ACC112 (cell line): ENCODE results near the gene SLC4A3.
"Not testable (repeated sequence)": the region's sequence is repeated elsewhere in the genome, so short reads cannot be mapped to it uniquely, and the experiment has no call there.

Experiments used
- H2AFZ ChIP-seq: fragments of 200-600 bp; sonication (generic); one replicate; pipeline ENCODE4 v1.6.0; 2017; ENCODE audit warnings: antibody characterized with exemption, low read length; ENCODE audit not compliant: unreplicated experiment
- H3K27ac ChIP-seq: fragments of 200-600 bp; sonication (generic); 2 replicates; pipeline ENCODE4 v1.5.1; 2014; ENCODE audit warnings: low read depth, mild to moderate bottlenecking, antibody characterized with exemption, low read length, moderate library complexity
- H3K27me3 ChIP-seq: fragments of 200-600 bp; sonication (generic); 2 replicates; pipeline ENCODE4 v1.6.1; 2014; ENCODE audit warnings: mild to moderate bottlenecking, antibody characterized with exemption, low read length, moderate library complexity, mixed read lengths; ENCODE audit not compliant: insufficient read depth
- H3K36me3 ChIP-seq: fragments of 200-600 bp; sonication (generic); 2 replicates; pipeline ENCODE4 v1.6.1; 2016; ENCODE audit warnings: mild to moderate bottlenecking, antibody characterized with exemption, low read length, moderate library complexity, mixed read lengths; ENCODE audit not compliant: insufficient read depth
- H3K4me1 ChIP-seq: fragments of 200-600 bp; sonication (generic); one replicate; pipeline ENCODE4 v1.6.1; 2016; ENCODE audit warnings: low read length, mixed read lengths; ENCODE audit not compliant: insufficient read depth, unreplicated experiment, control insufficient read depth
- H3K4me3 ChIP-seq: fragments of 200-600 bp; sonication (generic); 2 replicates; pipeline ENCODE4 v1.5.1; 2014; ENCODE audit warnings: mild to moderate bottlenecking, low read depth, low read length
- H3K79me2 ChIP-seq: fragments of 200-600 bp; sonication (generic); one replicate; pipeline ENCODE4 v1.6.0; 2016; ENCODE audit warnings: low read length; ENCODE audit not compliant: control insufficient read depth, unreplicated experiment, insufficient read depth

The SLC4A3 gene

DNA sequence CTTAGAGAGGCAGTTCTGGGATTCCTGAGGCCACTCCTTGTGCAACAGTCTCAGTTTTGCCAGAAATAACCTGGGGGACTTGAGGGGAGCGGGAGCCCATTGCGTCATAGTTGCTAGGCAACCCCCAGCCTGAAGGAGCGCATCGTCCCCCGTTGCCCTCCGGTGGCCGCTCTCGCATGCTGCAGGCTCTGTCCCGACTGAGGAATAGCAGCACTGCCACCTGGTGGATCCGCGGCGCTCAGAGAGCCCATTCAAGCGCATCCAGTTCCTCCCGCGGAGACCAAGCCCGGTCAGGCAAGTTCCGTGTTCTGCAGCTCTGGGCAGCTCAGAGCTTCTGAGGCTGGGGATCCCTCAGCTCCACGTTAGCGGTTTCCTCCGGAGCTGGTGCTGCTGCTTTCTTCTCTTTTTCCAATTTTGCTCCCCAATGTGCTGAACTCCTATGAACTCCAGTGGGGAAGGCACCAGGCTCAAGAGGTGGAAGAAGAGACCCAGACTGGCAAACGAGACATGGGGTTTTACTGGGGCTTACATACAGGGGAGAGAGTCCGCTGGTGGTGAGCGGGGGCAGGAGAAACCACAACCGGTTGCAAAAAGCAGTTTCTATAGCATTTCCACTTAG, 15.1 kb downstream of the SLC4A3 start:
- H3K4me1 ChIP-seq: peaks cover 15% of the 10 kb centered on the region

GRCh38 chr2:219643084-219643473, 15.6 kb downstream of the SLC4A3 start:
- Histone ChIP-seq H3K79me2 (no peaks in the 10 kb centered on the region), H3K4me1 (peaks cover 15% of the 10 kb centered on the region), H2AFZ (no peak overlapping the region), H3K4me3 (no peak overlapping the region), H3K36me3 (no peaks in the 10 kb centered on the region), H3K27me3 (no peaks in the 10 kb centered on the region), H3K27ac (no peak overlapping the region)

More for the DNA sequence above, 15.1 kb downstream of the SLC4A3 start:
- no peak overlapping the region for H3K4me3 ChIP-seq
- no peak overlapping the region for H3K27ac ChIP-seq
- H3K79me2 ChIP-seq: no peaks in the 10 kb centered on the region
- no peaks in the 10 kb centered on the region for H3K27me3 ChIP-seq
- no peaks in the 10 kb centered on the region for H3K36me3 ChIP-seq
- H2AFZ ChIP-seq: no peak overlapping the region

DNA sequence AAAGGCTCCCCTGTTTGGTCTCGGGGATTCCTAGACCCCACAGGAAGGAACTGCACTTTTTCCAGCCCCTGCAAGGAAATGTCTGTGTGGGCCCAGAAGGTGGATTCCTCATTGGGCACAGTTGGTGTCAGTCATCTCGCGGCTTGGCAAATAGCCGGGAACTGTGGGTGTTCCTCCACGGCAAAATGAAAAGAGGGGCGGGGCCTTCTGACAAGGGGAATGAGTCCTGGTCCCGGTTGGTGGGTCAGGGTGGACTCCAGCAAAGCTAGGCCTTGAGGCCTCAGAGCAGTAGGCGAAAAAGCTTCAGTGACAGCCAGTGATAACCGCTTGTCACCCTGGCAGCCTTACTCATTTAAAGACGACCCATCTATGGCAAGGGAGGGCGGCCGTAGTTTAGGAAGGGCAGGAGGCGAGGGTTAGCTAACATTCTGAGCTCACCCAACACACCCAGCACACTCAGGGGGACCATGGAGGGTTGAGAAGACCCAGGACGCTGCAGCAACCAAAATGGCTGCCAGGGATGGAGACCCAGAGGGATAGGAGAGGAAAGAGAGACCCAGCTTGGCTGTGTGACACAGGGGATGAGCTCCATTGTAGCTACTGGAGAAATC, 16.5 kb downstream of the SLC4A3 start:
- no peaks in the 10 kb centered on the region for H3K36me3 ChIP-seq
- no peak overlapping the region for H3K4me3 ChIP-seq
- no peaks in the 10 kb centered on the region for H3K27me3 ChIP-seq
- H2AFZ ChIP-seq: no peak overlapping the region
- H3K27ac ChIP-seq: no peak overlapping the region
- no peaks in the 10 kb centered on the region for H3K79me2 ChIP-seq
- peaks cover 15% of the 10 kb centered on the region for H3K4me1 ChIP-seq

DNA sequence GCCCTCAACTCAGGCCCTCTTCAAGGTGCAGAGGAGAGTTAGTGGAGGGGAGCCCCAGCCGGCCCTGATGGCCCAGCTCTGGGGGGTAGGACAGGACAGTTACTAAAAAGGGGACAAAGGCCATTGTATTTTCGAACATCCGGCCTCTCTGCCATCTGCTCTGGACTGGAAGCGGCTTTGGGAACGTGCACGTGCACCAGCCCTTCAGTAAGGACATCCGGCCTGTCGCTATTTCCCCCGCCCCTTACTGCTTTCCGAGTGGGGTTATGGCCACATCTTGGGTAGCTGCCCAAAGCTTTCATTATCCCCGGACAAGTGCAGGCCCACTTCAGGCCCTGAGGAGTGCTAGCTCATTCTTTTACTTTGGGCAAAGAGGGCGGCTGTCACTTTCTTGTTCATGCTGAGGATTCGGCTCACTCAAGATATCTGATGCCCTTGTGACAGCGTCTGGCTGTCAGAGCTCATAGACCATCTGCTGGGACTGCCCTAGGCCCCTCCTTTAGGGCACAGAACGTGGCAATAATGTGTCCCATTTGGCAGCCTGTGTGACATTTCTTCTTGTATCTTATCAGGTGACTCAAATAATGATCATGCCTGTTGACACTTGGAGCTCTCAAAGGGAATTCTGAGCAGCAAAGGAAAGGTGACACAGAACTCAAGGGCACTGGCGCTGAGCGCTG, 17.5 kb downstream of the SLC4A3 start:
- peaks cover 15% of the 10 kb centered on the region for H3K4me1 ChIP-seq
- H2AFZ ChIP-seq: peak overlapping the region; percentile 37
- no peaks in the 10 kb centered on the region for H3K36me3 ChIP-seq
- H3K79me2 ChIP-seq: no peaks in the 10 kb centered on the region
- no peaks in the 10 kb centered on the region for H3K27me3 ChIP-seq
- peak overlapping the region; percentile 25 for H3K27ac ChIP-seq
- H3K4me3 ChIP-seq: no peak overlapping the region

DNA sequence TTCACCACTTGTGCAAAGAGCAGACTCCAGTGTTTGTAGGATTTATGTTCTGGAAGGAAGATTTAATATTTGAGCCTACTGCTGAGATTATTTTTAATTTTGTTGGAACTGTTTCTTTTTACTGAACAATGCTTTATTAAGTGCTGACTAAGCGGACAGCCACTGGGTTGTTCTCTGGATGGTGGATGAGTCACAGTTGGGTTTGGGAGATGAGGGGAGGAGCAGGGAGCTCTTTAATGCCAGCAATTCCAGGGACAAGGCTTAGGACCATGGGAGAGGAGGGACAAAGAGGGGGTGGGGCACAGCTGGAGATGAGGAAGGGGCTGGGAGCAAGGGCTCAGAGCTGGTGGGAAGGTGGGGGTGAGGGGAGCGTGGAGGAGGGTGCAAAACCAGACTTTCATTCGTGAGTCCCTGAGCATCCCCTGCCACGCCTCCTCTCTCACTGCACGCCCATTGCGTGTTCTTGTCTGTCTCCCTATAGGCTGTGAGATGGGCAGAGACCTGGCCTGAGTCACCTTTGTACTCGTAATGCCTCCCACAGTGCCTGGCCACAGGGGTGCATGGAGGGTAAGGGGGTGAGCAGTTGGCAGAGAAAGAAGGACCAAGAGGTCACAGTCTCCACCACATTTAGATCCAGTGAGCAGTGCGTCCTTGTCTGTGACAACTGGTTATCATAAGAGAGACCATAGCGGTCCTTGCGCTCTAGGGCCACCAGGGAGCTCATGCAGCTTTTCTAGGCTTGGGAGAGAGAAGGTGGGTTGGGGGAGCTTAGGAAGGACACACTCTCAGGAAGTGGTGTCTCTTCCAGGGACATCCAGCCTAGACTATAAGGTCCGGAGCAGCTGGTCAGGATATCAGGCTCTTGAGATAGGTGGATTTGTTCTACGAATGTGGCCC, 18.4 kb downstream of the SLC4A3 start:
- Histone ChIP-seq H3K79me2 (no peaks in the 10 kb centered on the region), H3K27ac (peak overlapping the region; percentile 25), H3K27me3 (0 out of 2 replicates have a peak, but pooled peaks cover 4% of the 10 kb centered on the region), H2AFZ (peak overlapping the region; percentile 37), H3K4me1 (peaks cover 15% of the 10 kb centered on the region), H3K36me3 (no peaks in the 10 kb centered on the region), H3K4me3 (no peak overlapping the region)

GRCh38 chr2:219648176-219648575, 20.7 kb downstream of the SLC4A3 start:
- Histone ChIP-seq H3K36me3 (no peaks in the 10 kb centered on the region), H2AFZ (no peak overlapping the region), H3K4me1 (peaks cover 15% of the 10 kb centered on the region), H3K27me3 (peaks cover 8% of the 10 kb centered on the region; the same call in 1 of the 2 replicates), H3K79me2 (no peaks in the 10 kb centered on the region), H3K4me3 (no peak overlapping the region), H3K27ac (no peak overlapping the region)

- Histone ChIP-seq H2AFZ (no peak overlapping the region), H3K36me3 (no peaks in the 10 kb centered on the region), H3K27ac (no peak overlapping the region), H3K4me3 (no peak overlapping the region), H3K79me2 (no peaks in the 10 kb centered on the region), H3K27me3 (peaks cover 8% of the 10 kb centered on the region; the same call in 1 of the 2 replicates), H3K4me1 (peaks cover 15% of the 10 kb centered on the region)
Measured at GRCh38 chr2:219648963-219649362, 21.5 kb downstream of the SLC4A3 start.

DNA sequence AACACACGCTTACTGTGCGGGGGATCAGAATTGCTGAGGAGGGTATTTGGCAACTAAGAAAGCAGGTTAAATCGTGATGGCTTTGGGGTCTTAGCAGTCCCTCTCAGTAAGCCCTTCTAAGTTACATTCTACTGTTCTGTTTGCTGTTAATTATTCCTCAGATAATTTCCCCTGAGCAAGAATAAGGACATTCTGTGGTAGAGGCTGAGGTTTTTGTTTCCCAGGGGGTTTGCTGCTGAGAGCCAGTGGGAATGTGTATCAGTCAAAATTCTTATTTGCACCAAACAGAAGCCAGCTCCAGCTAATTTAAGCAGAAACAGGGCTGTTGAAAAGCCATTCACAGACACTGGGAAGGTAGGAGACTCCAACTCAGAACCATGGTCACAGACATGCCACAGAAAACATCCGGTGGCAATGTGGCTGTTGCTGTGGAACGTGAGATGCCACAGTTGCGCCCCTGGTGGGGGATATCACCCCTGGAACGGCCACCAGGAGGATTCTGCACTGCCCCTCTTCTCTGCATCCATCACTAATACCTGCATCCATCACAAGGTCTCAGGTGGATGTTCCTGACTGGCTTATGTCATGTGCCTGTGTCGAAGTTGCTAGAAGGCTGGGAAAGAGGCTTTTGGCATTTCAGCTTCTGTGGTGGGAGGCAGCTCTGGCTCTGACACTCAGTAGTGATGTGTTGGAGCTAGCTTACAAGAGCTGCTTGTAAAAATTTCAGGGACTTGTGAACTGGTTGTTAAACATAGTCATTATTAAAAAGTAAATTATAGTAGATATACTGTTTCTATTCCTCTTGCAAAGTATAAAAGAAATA, 23.2 kb downstream of the SLC4A3 start:
- no peaks in the 10 kb centered on the region for H3K79me2 ChIP-seq
- no peak overlapping the region for H3K27ac ChIP-seq
- H3K4me1 ChIP-seq: peaks cover 5% of the 10 kb centered on the region
- no peaks in the 10 kb centered on the region for H3K36me3 ChIP-seq
- no peak overlapping the region for H3K4me3 ChIP-seq
- H3K27me3 ChIP-seq: peaks cover 8% of the 10 kb centered on the region; the same call in 1 of the 2 replicates
- H2AFZ ChIP-seq: no peak overlapping the region

GRCh38 chr2:219651656-219652055, 24.2 kb downstream of the SLC4A3 start:
- not testable (repeated sequence) for H3K4me1 ChIP-seq, H3K27me3 ChIP-seq, H3K36me3 ChIP-seq, H3K79me2 ChIP-seq, H3K4me3 ChIP-seq, H3K27ac ChIP-seq, H2AFZ ChIP-seq

DNA sequence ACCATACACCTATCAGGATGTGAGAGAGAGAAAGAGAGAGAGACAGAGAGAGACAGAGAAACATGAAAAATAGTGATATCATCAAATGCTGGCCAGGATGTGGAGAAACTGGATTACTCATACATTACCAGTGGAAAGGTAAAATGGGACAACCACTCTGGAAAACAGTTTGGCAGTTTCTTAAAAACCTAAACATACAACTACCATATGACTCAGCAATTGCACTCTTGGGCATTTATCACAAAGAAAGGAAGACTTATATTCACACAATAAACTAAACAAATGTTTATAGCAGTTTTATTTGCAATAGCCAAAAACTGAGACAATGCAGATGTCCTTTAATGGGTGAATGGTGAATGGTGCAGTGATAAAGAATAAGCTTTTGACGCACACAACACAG, 29.1 kb downstream of the SLC4A3 start:
- Histone ChIP-seq H3K27me3 (peaks cover under 1% of the 10 kb centered on the region; the same call in 1 of the 2 replicates), H3K27ac (peak overlapping the region; percentile 26; the same call in 1 of the 2 replicates), H3K4me3 (no peak overlapping the region), H2AFZ (no peak overlapping the region), H3K4me1 (peaks cover 16% of the 10 kb centered on the region), H3K36me3 (no peaks in the 10 kb centered on the region), H3K79me2 (no peaks in the 10 kb centered on the region)
